Coronary artery (tissue), 2 donors: ENCODE results near the gene FOXI1.

Experiments used
- DNase-seq: peaks from one replicate; pipeline ENCODE4 v3.0.0-alpha.2; 2017; ENCODE audit warnings: low spot score
- H3K27ac ChIP-seq, 2 donors: fragments of 200-600 bp; sonication (generic); one replicate each; pipeline ENCODE4 v1.5.1; 2016 to 2019
- H3K4me3 ChIP-seq: fragments of 200-600 bp; sonication (generic); 2 replicates; pipeline ENCODE4 v1.5.1; 2016; ENCODE audit warnings: mild to moderate bottlenecking, moderate library complexity
- CTCF ChIP-seq: fragments of 200-600 bp; sonication (generic); IDR thresholded peaks from one replicate; pipeline ENCODE4 v1.5.1; 2019; ENCODE audit warnings: antibody characterized with exemption

Gene FOXI1

GRCh38 chr5:170069512-170069911 lies 36.2 kb upstream of the FOXI1 start:
- TF ChIP-seq CTCF: no peak
- Histone ChIP-seq H3K27ac (no peak overlapping the region), H3K4me3 (no peak overlapping the region)
- DNase-seq: no peak

GRCh38 chr5:170070556-170071412 lies 34.9 kb upstream of the FOXI1 start:
- H3K4me3 ChIP-seq: no peak overlapping the region
- no peak for TF ChIP-seq CTCF
- H3K27ac ChIP-seq: no peak overlapping the region
- no peak for DNase-seq

- no peak overlapping the region for H3K4me3 ChIP-seq
- H3K27ac ChIP-seq: no peak overlapping the region
- no peak for TF ChIP-seq CTCF
- DNase-seq: no peak
Observed at GRCh38 chr5:170071748-170072147, 33.9 kb upstream of the FOXI1 start.

GRCh38 chr5:170075696-170076095 lies 30.0 kb upstream of the FOXI1 start:
- no peak overlapping the region for H3K27ac ChIP-seq
- no peak overlapping the region for H3K4me3 ChIP-seq
- no peak for TF ChIP-seq CTCF
- DNase-seq: no peak

GRCh38 chr5:170076211-170076610 lies 29.5 kb upstream of the FOXI1 start:
- no peak overlapping the region for H3K4me3 ChIP-seq
- no peak for TF ChIP-seq CTCF
- H3K27ac ChIP-seq: no peak overlapping the region
- DNase-seq: no peak

- DNase-seq: no peak
- Histone ChIP-seq H3K27ac (no peak overlapping the region), H3K4me3 (no peak overlapping the region)
- TF ChIP-seq CTCF: no peak
Observed at GRCh38 chr5:170076739-170077138, 29.0 kb upstream of the FOXI1 start.

- Histone ChIP-seq H3K4me3 (no peak overlapping the region), H3K27ac (no peak overlapping the region)
- no peak for TF ChIP-seq CTCF
- no peak for DNase-seq
Observed at GRCh38 chr5:170077526-170077925, 28.2 kb upstream of the FOXI1 start.
